RWPE2 (cell line): ENCODE measurements around the gene HIVEP3.

ENCODE experiments used
- ATAC-seq: fragments of 200-7000 bp; cut with Tn5 transposase; 3 replicates; pipeline ENCODE4 v1.9.1; 2021; ENCODE audit warnings: low read depth
- DNase-seq: peaks from one replicate; pipeline ENCODE4 v3.0.0-alpha.2; 2020; ENCODE audit warnings: low spot score
- H3K27ac ChIP-seq: fragments of 450-650 bp; 2 replicates; pipeline ENCODE4 v1.5.1; 2017; ENCODE audit warnings: mild to moderate bottlenecking; ENCODE audit not compliant: poor library complexity, severe bottlenecking
- H3K27me3 ChIP-seq: fragments of 250-450 bp; sonication (Bioruptor Pico); 2 replicates; pipeline ENCODE4 v1.5.1; 2021; ENCODE audit warnings: mild to moderate bottlenecking, moderate library complexity; ENCODE audit not compliant: insufficient read depth, poor library complexity, severe bottlenecking
- H3K36me3 ChIP-seq: fragments of 250-450 bp; sonication (Bioruptor Pico); 2 replicates; pipeline ENCODE4 v1.5.1; 2020; ENCODE audit warnings: low read depth, mild to moderate bottlenecking, moderate library complexity
- H3K4me1 ChIP-seq: fragments of 250-450 bp; sonication (Bioruptor Pico); 2 replicates; pipeline ENCODE4 v1.5.1; 2021; ENCODE audit warnings: mild to moderate bottlenecking, moderate library complexity; ENCODE audit not compliant: insufficient read depth, poor library complexity, severe bottlenecking
- H3K4me3 ChIP-seq: fragments of 250-450 bp; sonication (Bioruptor Pico); 2 replicates; pipeline ENCODE4 v1.5.1; 2021; ENCODE audit warnings: mild to moderate bottlenecking, moderate library complexity; ENCODE audit not compliant: severe bottlenecking
- H3K9me3 ChIP-seq: fragments of 250-450 bp; sonication (Bioruptor Pico); 2 replicates; pipeline ENCODE4 v1.5.1; 2021; ENCODE audit warnings: mild to moderate bottlenecking, moderate library complexity; ENCODE audit not compliant: severe bottlenecking
- CTCF ChIP-seq: fragments of 450-650 bp; IDR thresholded peaks from one replicate; pipeline ENCODE4 v1.5.1; 2017; ENCODE audit warnings: mild to moderate bottlenecking, moderate library complexity; ENCODE audit not compliant: poor library complexity, severe bottlenecking

The HIVEP3 gene

GRCh38 chr1:41461790-41462679, 456.7 kb downstream of the HIVEP3 start:
- no peaks in the 10 kb centered on the region for H3K27me3 ChIP-seq
- no peaks in the 10 kb centered on the region for H3K9me3 ChIP-seq
- no peak for DNase-seq
- peaks cover 12% of the 10 kb centered on the region for H3K4me1 ChIP-seq
- no peak for ATAC-seq
- H3K4me3 ChIP-seq, result no peak overlapping the region
- H3K27ac ChIP-seq, result no peak overlapping the region
- TF ChIP-seq CTCF, result no peak
- no peaks in the 10 kb centered on the region for H3K36me3 ChIP-seq

- ATAC-seq, result no peak
- Histone ChIP-seq H3K4me3 (no peak overlapping the region), H3K36me3 (no peaks in the 10 kb centered on the region), H3K27me3 (no peaks in the 10 kb centered on the region), H3K9me3 (no peaks in the 10 kb centered on the region), H3K27ac (no peak overlapping the region), H3K4me1 (no peaks in the 10 kb centered on the region)
- no peak for TF ChIP-seq CTCF
- no peak for DNase-seq
These were observed 461.7 kb downstream of the HIVEP3 start for GRCh38 chr1:41456847-41457540.
